ENCODE data around the gene EEIG1. TPM values are rescaled to one million over a fixed set of nuclear protein-coding genes. Genes with fewer than 3 reads are reported as not detected.

EEIG1 gene
- total and polyA plus RNA-seq, 2 donors (not counting 1 experiment from before 2014, with no cell fraction given), result 57.2 to 245 TPM

GRCh38 chr9:127974769-127975261, 6.0 kb downstream of the EEIG1 start:
- Histone ChIP-seq H3K79me2 (ENCODE audit: control insufficient read depth, insufficient read depth, low read length) (peaks cover 99% of the 10 kb centered on the region), H3K4me2 (replicated peaks; ENCODE audit: low read depth, low read length, poor library complexity, severe bottlenecking) (peak overlapping the region; percentile 75), H3K9me3 (ENCODE audit: control extremely low read depth in 1 of 3, control insufficient read depth in 2 of 3, insufficient read depth in 1 of 3, low read length in 2 of 3) (no peaks in the 10 kb centered on the region), H2AFZ (ENCODE audit: insufficient read depth, low read depth, low read length, poor library complexity, severe bottlenecking) (no peak overlapping the region), H4K20me1 (ENCODE audit: control insufficient read depth, insufficient read depth, low read length, poor library complexity, severe bottlenecking) (peaks cover 90% of the 10 kb centered on the region), H3K4me3 (ENCODE audit: control extremely low read depth in 1 of 5, extremely low read depth in 1 of 5, insufficient read depth in 1 of 5, low read depth in 2 of 5, low read length in 4 of 5) (no peak overlapping the region), H3K36me3 (replicated peaks in 1 of 2; ENCODE audit: control extremely low read depth in 1 of 2, control insufficient read depth in 1 of 2, extremely low read depth in 1 of 2, insufficient read depth in 2 of 2, low read length in 1 of 2) (peaks cover 0 to 29% of the 10 kb centered on the region in 2 experiments), H3K27me3 (replicated peaks in 1 of 4; ENCODE audit: control extremely low read depth in 1 of 4, control insufficient read depth in 3 of 4, insufficient read depth in 4 of 4, low read length in 3 of 4) (no peaks in the 10 kb centered on the region), H3K27ac (ENCODE audit: low read length in 2 of 2) (peak overlapping the region; percentile 1 to 97), H3K4me1 (ENCODE audit: control insufficient read depth in 2 of 2, insufficient read depth in 2 of 2, low read length in 2 of 2) (peaks cover 92 to 100% of the 10 kb centered on the region in 2 donors), H3K9ac (ENCODE audit: low read length) (no peak overlapping the region)
- TF ChIP-seq EZH2 (IDR thresholded peaks at IDR 0.05; ENCODE audit: borderline replicate concordance, insufficient read depth, low read depth, low read length, poor library complexity, severe bottlenecking), result no peak
- no peak for TF ChIP-seq CTCF (IDR thresholded peaks at IDR 0.05)
- Mint-ChIP-seq H3K27me3 (no peaks in the 10 kb centered on the region), H3K4me1 (peaks cover 89% of the 10 kb centered on the region), H3K4me3 (peak overlapping the region; percentile 86), H3K27ac (peak overlapping the region; percentile 89), H3K9me3 (ENCODE audit: insufficient read depth) (no peaks in the 10 kb centered on the region)
- 91% methylated on average over 5 of the region's 10 CpGs for WGBS (ENCODE audit: insufficient coverage)
- DNase-seq, result no peak
- no peak for ATAC-seq (ENCODE audit: low read depth)
- intact Hi-C loops (cut with micrococcal nuclease), result loop anchor here (5.0 kb wide), 2 partner anchors 32 to 142 kb away; no protein-coding TSS in a partner anchor
- ChIA-PET POLR2A (interaction anchor here (0.5 to 15.3 kb wide), 3 partner anchors 36 to 152 kb away, joined by 5 to 212 read pairs (median 6); no protein-coding TSS in a partner anchor), CTCF (interaction anchor here (2.6 to 20.6 kb wide), 3 partner anchors 17 to 56 kb away, joined by 11 to 282 read pairs (median 182); no protein-coding TSS in a partner anchor)

Measured in B cell (primary cell).